Measurements from ENCODE around the gene EED.
"Not testable (repeated sequence)": the region's sequence is repeated elsewhere in the genome, so short reads cannot be mapped to it uniquely, and the experiment has no call there.

EED gene

GRCh38 chr11:86218125-86219084, 26.1 kb upstream of the EED start:
- DNase-seq (ENCODE audit: extremely low read depth in 1 of 2, low read depth in 1 of 2): peak; percentile 18 to 34

GRCh38 chr11:86219311-86220193, 25.0 kb upstream of the EED start:
- no peak for DNase-seq (ENCODE audit: extremely low read depth in 1 of 2, low read depth in 1 of 2)

- no peak for DNase-seq (ENCODE audit: extremely low read depth in 1 of 2, low read depth in 1 of 2)
Measured at GRCh38 chr11:86220653-86221052, 23.9 kb upstream of the EED start.

GRCh38 chr11:86222081-86222480, 22.5 kb upstream of the EED start:
- DNase-seq (ENCODE audit: extremely low read depth in 1 of 2, low read depth in 1 of 2): no peak

GRCh38 chr11:86224575-86224974, 20.0 kb upstream of the EED start:
- DNase-seq (ENCODE audit: extremely low read depth in 1 of 2, low read depth in 1 of 2): not testable (repeated sequence)

GRCh38 chr11:86225344-86225743, 19.2 kb upstream of the EED start:
- DNase-seq (ENCODE audit: extremely low read depth in 1 of 2, low read depth in 1 of 2): not testable (repeated sequence)

- DNase-seq (ENCODE audit: extremely low read depth in 1 of 2, low read depth in 1 of 2): no peak
Measured at GRCh38 chr11:86228269-86229038, 16.1 kb upstream of the EED start.

- DNase-seq (ENCODE audit: extremely low read depth in 1 of 2, low read depth in 1 of 2): not testable (repeated sequence)
Measured at GRCh38 chr11:86229039-86229330, 15.6 kb upstream of the EED start.

GRCh38 chr11:86230179-86230804, 14.3 kb upstream of the EED start:
- DNase-seq (ENCODE audit: extremely low read depth in 1 of 2, low read depth in 1 of 2): no peak

- DNase-seq (ENCODE audit: extremely low read depth in 1 of 2, low read depth in 1 of 2): no peak
Measured at GRCh38 chr11:86230921-86231434, 13.6 kb upstream of the EED start.

GRCh38 chr11:86232556-86232955, 12.0 kb upstream of the EED start:
- no peak for DNase-seq (ENCODE audit: extremely low read depth in 1 of 2, low read depth in 1 of 2)

- DNase-seq (ENCODE audit: extremely low read depth in 1 of 2, low read depth in 1 of 2): no peak
Measured at GRCh38 chr11:86234831-86235461, 9.6 kb upstream of the EED start.

GRCh38 chr11:86237267-86237804, 7.2 kb upstream of the EED start:
- DNase-seq (ENCODE audit: extremely low read depth in 1 of 2, low read depth in 1 of 2): no peak

- no peak for DNase-seq (ENCODE audit: extremely low read depth in 1 of 2, low read depth in 1 of 2)
Measured at GRCh38 chr11:86240164-86240563, 4.4 kb upstream of the EED start.

GRCh38 chr11:86241956-86242535, 2.5 kb upstream of the EED start:
- no peak for DNase-seq (ENCODE audit: extremely low read depth in 1 of 2, low read depth in 1 of 2)

GRCh38 chr11:86243396-86243795, 1.2 kb upstream of the EED start:
- DNase-seq (ENCODE audit: extremely low read depth in 1 of 2, low read depth in 1 of 2): no peak

GRCh38 chr11:86244063-86244521, 461 bp upstream of the EED start:
- DNase-seq (ENCODE audit: extremely low read depth in 1 of 2, low read depth in 1 of 2): peak; percentile 70 to 80

- no peak for DNase-seq (ENCODE audit: extremely low read depth in 1 of 2, low read depth in 1 of 2)
Measured at GRCh38 chr11:86245369-86246292, 1.1 kb downstream of the EED start.
